NCI-H2029 treated with DMSO at 0.1 percent for 48 hours (cell line): Measurements from ENCODE around the gene CELF5.

ENCODE experiments used
- DNase-seq: peaks from one replicate; lab custom pipeline; 2025; lab: John Stamatoyannopoulos, UW

The CELF5 gene

DNA sequence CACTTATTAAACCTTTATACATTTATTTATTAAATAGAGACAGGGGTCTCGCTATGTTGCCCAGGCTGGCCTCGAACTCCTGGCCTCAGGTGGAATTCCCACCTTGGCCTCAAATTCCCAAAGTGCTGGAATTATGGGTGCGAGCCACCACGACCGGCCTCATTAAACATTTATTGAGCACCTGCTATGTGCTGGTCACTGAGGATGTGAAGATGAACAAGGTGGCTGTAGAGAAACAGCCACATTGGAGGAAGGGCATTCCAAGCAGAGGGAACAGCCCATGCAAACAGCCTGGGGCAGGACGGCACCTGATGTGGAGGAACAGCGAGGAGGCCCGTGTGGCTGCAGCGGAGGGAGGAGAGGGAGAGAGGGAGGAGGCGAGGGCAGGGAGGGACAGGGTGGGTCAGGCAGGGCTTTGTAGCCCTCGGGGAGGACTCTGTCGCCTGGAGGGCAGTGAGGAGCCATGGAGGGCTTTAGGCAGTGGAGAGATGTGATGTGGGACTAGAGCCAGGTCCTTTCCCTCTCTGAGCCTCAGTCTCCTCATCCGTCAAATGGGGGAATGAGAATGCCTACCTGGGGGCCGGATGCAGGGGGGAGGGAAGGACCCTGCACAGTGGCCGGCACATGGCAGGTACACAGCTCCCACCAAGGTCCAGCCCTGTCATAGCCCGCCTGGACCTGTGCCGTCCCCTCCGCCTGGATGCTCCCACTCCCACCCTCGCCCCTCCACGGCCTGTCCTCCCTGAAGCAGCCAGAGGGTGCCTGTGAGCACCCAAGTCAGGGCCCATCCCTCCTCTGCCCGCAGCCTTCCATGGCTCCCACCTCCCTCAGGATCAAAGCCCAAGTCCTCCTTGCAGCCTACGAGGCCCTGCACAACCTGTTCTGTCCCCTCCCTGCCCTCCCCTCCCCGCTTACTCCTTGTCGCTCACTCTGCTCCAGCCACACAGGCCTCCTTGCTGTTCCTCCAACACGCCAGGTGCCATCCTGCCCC, 120.4 kb downstream of the CELF5 start:
- no peak for DNase-seq

DNA sequence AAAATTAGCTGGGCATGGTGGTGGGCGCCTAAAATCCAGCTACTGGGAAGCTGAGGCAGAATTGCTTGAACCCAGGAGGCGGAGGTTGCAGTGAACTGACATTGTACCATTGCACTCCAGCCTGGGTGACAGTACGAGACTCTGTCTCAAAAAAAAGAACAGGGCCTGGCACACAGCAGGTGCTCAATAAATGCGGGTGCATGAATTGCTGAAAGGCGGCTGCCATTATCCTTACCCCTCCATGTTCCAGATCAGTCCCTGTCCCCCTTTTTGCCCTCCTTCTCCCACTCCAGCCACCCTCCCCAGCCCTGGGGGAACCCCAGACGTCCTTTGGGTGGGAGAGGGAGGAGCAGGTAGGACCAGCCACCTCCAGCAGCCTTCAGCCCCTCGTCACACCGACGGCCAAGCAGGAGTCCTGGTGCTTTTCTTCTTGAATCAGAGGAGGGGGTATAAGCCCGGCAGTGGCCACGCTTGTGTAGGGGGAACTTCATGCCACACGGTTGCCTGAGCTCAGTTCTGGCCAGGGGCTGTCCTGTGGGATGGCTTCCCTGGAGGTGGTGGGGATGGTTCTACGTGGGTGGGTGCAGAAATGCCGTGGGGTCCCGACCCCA, 121.5 kb downstream of the CELF5 start:
- no peak for DNase-seq
